SHP77 (cell line): Measurements from ENCODE around the gene INTS6.

ENCODE experiments used
- DNase-seq, 2 experiments: peaks; one replicate each; lab custom pipeline; 2025; lab: John Stamatoyannopoulos, UW

Gene INTS6

GRCh38 chr13:51342706-51343105 lies 110.1 kb downstream of the INTS6 start:
- DNase-seq, result no peak

- DNase-seq, result no peak
Observed at GRCh38 chr13:51341791-51342190, 111.0 kb downstream of the INTS6 start.

GRCh38 chr13:51341232-51341631 lies 111.6 kb downstream of the INTS6 start:
- DNase-seq, result no peak

GRCh38 chr13:51339952-51340732 lies 112.7 kb downstream of the INTS6 start:
- no peak for DNase-seq

- DNase-seq, result no peak
Observed at GRCh38 chr13:51339354-51339753, 113.5 kb downstream of the INTS6 start, which contains the start of gene SERPINE3. Gene SERPINE3, plus strand, starts transcription at chr13:51339691. Its CDS starts 1,401 bp downstream, at chr13:51341092.

GRCh38 chr13:51336746-51337145 lies 116.1 kb downstream of the INTS6 start:
- no peak for DNase-seq

GRCh38 chr13:51333826-51334225 lies 119.0 kb downstream of the INTS6 start:
- no peak for DNase-seq

- DNase-seq, result no peak
Observed at GRCh38 chr13:51333421-51333820, 119.4 kb downstream of the INTS6 start.

- no peak for DNase-seq
Observed at GRCh38 chr13:51332566-51333361, 120.1 kb downstream of the INTS6 start.

GRCh38 chr13:51331354-51331861 lies 121.4 kb downstream of the INTS6 start:
- DNase-seq, result no peak

- DNase-seq, result no peak
Observed at GRCh38 chr13:51330791-51331190, 122.0 kb downstream of the INTS6 start.

GRCh38 chr13:51329606-51330005 lies 123.2 kb downstream of the INTS6 start:
- no peak for DNase-seq

GRCh38 chr13:51328488-51328887 lies 124.3 kb downstream of the INTS6 start:
- no peak for DNase-seq

- DNase-seq, result no peak
Observed at GRCh38 chr13:51327961-51328360, 124.9 kb downstream of the INTS6 start.

- DNase-seq, result no peak
Observed at GRCh38 chr13:51326777-51327176, 126.1 kb downstream of the INTS6 start.

GRCh38 chr13:51325837-51326236 lies 127.0 kb downstream of the INTS6 start:
- DNase-seq, result no peak

GRCh38 chr13:51324714-51325420 lies 128.0 kb downstream of the INTS6 start:
- no peak for DNase-seq

- no peak for DNase-seq
Observed at GRCh38 chr13:51323824-51324511, 128.9 kb downstream of the INTS6 start.

GRCh38 chr13:51322826-51323225 lies 130.0 kb downstream of the INTS6 start:
- no peak for DNase-seq

GRCh38 chr13:51321836-51322235 lies 131.0 kb downstream of the INTS6 start:
- DNase-seq, result no peak

- DNase-seq, result no peak
Observed at GRCh38 chr13:51318876-51319275, 134.0 kb downstream of the INTS6 start.

- no peak for DNase-seq
Observed at GRCh38 chr13:51318015-51318414, 134.8 kb downstream of the INTS6 start.
